Fibroblast of mammary gland (primary cell): ENCODE data around the gene CPEB3.

Experiments used
- DNase-seq: peaks from one replicate; pipeline ENCODE4 v3.0.0-alpha.2; 2010; ENCODE audit warnings: low read depth
- H3K4me3 ChIP-seq: 2 replicates; pipeline ENCODE4 v1.5.1; 2011; ENCODE audit warnings: low read depth, mild to moderate bottlenecking, low read length, moderate library complexity; ENCODE audit not compliant: control insufficient read depth
- TF ChIP-seq, protein P1 (sequence below): conservative IDR thresholded peaks from 2 replicates; pipeline ENCODE4 v1.5.1; 2011; ENCODE audit warnings: low read depth, low read length, inconsistent platforms; ENCODE audit not compliant: control insufficient read depth, insufficient read depth

Gene CPEB3

DNA sequence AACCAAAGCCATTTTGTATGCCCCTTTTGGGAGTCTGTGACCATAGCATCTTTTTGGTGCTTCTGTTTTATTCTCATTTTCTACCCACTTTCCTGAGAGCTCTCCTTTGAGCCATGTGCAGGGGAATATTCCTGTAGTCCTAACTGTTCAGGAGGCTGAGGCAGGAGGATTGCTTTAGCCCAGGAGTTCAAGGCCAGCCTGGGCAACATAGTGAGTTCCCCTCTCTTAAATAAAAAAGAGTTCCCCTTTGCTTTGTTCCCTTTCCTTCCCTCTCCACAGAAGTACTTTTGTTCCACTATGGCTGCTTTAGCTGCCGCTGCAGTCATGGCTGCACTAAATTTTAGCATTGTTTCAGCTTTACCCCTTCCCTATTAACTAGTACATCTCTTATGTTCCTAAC lies 281.4 kb downstream of the CPEB3 start:
- no peak for DNase-seq
- H3K4me3 ChIP-seq, result no peak overlapping the region
- TF ChIP-seq, protein P1, sequence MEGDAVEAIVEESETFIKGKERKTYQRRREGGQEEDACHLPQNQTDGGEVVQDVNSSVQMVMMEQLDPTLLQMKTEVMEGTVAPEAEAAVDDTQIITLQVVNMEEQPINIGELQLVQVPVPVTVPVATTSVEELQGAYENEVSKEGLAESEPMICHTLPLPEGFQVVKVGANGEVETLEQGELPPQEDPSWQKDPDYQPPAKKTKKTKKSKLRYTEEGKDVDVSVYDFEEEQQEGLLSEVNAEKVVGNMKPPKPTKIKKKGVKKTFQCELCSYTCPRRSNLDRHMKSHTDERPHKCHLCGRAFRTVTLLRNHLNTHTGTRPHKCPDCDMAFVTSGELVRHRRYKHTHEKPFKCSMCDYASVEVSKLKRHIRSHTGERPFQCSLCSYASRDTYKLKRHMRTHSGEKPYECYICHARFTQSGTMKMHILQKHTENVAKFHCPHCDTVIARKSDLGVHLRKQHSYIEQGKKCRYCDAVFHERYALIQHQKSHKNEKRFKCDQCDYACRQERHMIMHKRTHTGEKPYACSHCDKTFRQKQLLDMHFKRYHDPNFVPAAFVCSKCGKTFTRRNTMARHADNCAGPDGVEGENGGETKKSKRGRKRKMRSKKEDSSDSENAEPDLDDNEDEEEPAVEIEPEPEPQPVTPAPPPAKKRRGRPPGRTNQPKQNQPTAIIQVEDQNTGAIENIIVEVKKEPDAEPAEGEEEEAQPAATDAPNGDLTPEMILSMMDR, result no peak

DNA sequence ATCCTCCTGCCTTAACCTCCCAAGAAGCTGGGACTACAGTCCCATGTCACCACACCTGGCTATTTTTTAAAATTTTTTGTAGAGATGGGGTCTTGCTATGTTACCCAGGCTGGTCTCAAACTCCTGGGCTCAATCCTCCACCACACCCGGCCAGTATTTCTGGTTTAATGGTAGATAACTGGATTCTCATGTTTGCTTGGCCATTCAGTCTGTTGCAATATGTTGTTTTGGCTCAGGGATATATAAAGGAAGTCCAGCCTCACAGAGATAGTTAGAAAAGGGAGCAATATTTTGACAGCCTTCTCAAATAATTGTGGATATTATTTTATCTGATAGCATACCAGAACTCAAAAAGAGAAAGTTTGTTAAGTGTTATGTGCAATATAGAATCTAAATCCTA lies 284.9 kb downstream of the CPEB3 start:
- TF ChIP-seq, protein P1, result no peak

DNA sequence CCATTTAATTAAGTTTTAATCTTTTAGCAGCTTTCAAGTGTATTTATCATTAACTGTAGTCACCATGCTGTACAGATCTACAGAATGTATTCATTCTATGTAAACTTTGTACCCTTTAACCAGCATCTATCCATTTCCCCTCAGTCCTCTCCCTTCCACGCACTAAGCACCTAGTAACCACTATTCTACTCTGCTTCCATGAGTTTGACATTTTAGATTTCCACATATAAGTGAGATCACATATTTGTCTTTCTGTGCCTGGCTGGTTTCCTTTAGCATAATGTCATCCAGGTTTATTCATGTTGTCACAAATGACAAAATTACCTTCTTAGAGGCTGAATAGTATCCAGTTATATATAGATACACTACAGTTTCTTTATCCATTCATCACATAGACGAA lies 287.6 kb downstream of the CPEB3 start:
- no peak overlapping the region for H3K4me3 ChIP-seq
- no peak for DNase-seq
- TF ChIP-seq, protein P1, result no peak

More for the DNA sequence above, 284.9 kb downstream of the CPEB3 start:
- no peak for DNase-seq
- no peak overlapping the region for H3K4me3 ChIP-seq

DNA sequence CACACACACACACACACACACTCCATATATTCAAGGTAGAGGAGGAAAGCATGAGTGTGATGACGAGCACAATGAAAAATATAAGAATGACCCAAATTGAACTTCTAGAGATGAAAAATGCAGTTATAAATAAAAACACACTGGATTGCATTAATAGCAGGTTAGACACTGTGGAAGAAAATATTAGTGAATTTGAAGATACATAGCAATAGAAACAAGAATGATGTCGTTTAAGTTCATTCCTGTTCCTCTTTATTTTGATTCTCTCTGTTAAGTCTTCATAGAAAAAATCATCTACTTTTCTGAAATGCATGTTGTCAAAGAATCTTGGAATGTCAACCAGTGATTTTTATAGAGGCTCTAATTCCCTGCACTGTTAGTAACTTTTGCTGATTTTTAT lies 288.9 kb downstream of the CPEB3 start:
- H3K4me3 ChIP-seq, result no peak overlapping the region
- TF ChIP-seq, protein P1, result no peak

DNA sequence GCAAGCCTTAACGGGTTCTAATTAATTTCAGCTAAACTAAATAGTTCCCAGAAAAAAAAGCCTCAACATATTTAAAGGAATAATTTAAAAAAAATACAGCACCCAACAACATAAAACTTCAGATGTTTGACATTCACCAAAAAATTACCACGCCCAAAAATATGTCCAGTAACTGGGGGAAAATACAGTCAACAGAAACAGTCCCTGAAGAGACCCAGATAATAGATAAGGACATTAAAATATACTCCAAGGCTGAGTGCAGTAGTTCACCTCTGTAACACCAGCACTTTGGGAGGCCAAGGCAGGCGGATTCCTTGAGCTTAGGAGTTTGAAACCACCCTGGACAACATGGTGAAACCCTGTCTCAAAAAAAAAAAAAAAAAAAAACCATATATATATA lies 289.3 kb downstream of the CPEB3 start:
- TF ChIP-seq, protein P1, result no peak
- no peak overlapping the region for H3K4me3 ChIP-seq
- DNase-seq, result no peak

More for the DNA sequence above, 288.9 kb downstream of the CPEB3 start:
- DNase-seq, result no peak
